H54 (cell line): ENCODE data around the gene DNAH3.
"Not testable (repeated sequence)": the region's sequence is repeated elsewhere in the genome, so short reads cannot be mapped to it uniquely, and the experiment has no call there.

ENCODE experiments used
- DNase-seq: peaks from one replicate; pipeline ENCODE4 v3.0.0; 2011; ENCODE audit warnings: low spot score, mixed read lengths; ENCODE audit not compliant: insufficient read length
- FAIRE-seq: peaks from 3 replicates; lab custom pipeline; 2011; peaks lifted over from hg19 to GRCh38; lab: Jason Lieb, UNC
- POLR2A ChIP-seq: IDR thresholded peaks from 2 replicates; pipeline ENCODE4 v1.6.1; 2011; ENCODE audit warnings: low read depth, mild to moderate bottlenecking, low read length

Gene DNAH3

DNA sequence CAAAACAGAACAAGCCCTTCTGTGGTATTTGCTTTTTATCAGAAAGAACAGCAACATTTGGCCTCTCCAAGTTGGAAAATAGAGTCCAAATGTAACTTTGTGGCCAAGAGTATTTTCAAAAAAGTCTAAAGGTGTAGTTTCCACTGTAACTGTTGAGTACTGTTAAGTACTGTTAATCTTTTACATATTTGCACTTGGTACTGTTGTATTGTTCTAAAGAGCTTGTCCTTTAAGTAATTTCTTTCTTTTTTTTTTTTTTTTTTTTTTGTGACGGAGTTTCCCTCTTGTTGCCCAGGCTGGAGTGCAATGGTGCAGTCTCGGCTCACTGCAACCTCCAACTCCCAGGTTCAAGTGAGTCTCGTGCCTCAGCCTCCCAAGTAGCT, 29.3 kb upstream of the DNAH3 start:
- no peak for TF ChIP-seq POLR2A
- FAIRE-seq (no peak), DNase-seq (no peak)

DNA sequence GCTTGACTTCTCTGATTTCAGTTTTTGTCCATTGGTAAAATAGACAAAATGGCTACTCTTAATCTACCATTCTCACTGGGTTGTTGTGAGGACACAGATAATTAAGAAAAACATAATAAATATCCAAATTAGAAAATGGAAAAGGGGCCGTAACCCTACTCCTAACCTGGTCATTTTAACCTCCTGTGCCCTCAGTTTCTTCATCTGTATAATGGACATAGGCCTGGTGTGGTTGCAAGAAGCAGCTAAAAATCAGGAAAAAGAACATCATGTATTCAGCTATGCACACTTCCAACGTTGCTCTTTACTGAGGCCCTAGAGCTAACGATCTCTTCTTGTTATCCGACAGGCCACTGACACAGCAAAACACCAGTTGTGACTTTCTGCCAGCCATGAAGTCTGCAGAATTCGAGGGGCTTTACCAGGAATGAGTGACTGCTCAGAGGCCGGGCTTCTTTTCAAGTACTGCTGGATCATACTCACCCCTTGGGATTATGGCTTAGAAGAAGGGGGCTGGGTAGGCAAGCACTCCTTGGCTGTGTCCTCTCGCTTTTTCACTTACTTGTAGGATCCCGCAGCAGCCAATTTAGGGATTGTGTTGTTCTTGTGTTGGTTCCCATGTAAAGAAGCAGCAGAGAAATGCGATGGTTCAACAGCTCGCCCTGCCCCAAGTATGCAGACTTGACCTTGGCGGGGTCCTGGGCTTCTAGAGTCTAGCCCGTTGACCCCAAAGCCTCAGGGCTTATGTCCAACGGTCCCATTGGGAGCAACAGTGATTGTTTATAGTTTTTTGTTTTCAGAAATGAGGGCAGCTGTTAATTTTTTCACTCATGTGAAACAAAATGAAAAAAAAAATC, 28.7 kb upstream of the DNAH3 start:
- TF ChIP-seq POLR2A = no peak
- DNase-seq (no peak), FAIRE-seq (no peak)

DNA sequence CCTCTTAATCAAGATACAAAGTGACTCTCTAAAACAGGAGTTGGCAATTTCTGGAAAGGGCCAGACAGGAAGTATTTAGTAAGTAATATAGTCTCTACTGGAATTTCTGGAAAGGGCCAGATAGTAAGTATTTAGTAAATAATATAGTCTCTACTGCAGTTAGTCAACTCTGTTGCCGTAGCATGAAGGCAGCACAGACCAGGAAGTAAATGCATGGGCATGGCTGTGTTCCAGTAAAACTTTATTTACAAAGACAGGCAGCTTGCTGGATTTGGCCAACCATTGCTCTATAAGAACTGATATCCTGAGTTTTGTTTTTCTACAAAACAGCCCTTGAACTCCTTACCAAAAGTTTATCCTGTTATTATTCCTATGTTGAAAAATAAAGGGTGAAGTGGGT, 24.8 kb upstream of the DNAH3 start:
- FAIRE-seq (no peak), DNase-seq (no peak)
- no peak for TF ChIP-seq POLR2A

DNA sequence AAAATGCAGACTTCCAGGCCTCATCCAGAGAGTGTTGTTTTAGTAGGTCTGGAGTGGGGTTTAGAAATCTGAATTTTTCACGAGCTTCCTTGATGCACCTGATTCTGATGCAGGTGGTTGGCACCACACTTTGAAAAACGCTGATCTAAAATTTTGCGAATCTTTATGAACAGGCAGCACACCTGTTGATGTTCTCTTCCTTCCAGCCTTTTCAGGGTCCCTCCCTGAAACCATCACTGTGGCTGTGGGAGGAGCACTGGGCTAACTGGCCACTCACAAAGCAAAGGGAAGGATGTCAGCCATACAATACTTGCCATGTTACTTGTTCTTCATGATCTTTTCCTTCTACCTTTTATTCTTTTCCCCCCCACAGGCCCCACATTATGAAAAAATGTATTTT, 22.0 kb upstream of the DNAH3 start:
- no peak for TF ChIP-seq POLR2A
- DNase-seq = no peak

DNA sequence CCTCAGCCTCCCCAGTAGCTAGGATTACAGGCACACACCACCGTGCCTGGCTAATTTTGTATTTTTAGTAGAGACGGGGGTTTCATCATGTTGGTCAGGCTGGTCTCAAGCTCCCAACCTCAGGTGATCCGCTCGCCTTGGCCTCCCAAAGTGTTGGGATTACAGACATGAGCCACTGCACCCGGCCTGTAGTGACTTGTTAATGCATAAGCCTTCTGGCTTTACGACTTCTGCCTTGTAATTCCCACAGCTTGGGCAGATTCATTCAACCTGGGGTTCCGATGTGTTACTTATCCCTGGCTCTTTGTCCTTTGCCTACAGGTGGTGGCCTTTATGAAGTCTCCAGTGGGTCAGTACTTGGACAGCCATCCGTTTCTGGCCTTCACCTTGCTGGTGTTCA, 19.5 kb upstream of the DNAH3 start:
- DNase-seq, FAIRE-seq: not testable (repeated sequence)

More for the DNA sequence above, 22.0 kb upstream of the DNAH3 start:
- FAIRE-seq = no peak

DNA sequence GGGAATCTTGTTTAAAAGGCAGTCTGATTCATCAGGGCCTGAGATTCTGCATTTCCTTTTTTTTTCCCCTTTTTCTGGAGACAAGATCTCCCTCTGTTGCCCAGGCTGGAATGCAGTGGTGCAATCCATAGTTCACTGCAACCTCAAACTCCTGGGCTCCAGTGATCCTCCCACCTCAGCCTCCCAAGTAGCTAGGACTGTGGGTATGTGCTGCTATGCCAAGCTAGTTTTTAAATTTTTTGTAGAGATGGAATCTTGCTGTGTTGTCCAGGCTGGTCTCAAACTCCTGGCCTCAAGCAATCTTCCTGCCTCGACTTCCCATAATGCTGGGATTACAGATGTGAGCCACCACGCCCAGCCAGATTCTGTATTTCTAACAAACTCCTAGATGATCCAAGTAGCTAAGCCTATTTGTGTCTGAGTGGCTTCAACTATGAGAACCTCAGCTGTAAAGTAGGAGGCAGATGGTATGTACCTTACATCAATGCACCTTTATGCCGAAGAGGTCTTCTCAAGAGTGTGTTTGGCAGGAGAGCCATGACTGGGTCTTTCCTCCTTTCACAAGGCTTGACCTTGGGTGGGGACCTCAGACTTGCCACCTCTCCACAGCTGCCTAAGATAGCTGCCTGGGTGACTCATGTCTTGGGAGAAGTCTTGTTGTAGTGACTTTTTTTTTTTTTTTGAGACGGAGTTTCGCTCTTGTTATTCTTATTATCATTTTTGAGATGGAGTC, 18.8 kb upstream of the DNAH3 start:
- FAIRE-seq (no peak), DNase-seq (no peak)
- no peak for TF ChIP-seq POLR2A

DNA sequence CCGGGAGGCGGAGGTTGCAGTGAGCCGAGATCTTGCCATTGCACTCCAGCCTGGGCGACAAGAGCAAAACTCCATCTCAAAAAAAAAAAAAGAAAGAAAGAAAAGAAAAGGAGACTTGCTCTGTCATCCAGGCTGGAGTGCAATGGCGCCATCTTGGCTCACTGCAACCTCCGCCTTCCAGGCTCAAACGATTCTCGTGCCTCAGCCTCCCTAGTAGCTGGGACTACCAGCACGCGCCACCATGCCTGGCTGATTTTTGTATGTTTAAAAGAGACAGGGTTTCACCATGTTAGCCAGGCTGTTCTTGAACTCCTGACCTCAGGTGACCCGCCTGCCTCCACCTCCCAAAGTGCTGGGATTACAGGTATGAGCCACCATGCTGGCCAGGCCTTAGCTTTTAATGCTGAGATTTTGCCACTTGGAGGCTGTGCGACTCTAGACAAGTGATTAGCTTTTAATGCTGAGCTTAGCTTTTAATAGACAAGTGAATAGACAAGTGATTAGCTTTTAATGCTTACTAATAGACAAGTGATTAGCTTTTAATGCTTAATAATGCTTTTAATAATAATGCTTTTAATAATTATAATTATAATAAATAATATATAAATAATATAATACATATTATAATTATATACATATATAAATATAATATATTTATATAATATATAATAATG, 17.4 kb upstream of the DNAH3 start:
- FAIRE-seq (no peak), DNase-seq (no peak)
- no peak for TF ChIP-seq POLR2A

DNA sequence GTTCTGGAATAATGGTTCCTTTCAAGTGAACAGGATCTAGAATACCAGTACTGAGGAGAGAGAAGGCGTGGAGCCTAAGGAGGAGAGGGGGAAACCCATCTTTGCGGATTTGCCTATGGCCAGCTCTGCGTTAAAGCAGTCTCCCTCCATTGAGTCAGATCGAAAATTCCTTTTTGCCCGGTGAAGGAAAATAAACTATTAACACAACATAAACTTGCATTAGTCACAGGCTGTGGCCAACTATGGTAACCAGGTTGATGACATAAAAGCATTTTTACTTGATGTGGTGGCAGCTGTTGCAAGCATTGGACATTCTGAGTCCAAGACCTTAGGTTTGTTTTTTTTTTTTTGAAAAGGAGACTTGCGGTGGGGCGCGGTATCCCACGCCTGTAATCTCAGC, 16.7 kb upstream of the DNAH3 start:
- TF ChIP-seq POLR2A = no peak
- DNase-seq (peak; percentile 52), FAIRE-seq (peak; percentile 91)

DNA sequence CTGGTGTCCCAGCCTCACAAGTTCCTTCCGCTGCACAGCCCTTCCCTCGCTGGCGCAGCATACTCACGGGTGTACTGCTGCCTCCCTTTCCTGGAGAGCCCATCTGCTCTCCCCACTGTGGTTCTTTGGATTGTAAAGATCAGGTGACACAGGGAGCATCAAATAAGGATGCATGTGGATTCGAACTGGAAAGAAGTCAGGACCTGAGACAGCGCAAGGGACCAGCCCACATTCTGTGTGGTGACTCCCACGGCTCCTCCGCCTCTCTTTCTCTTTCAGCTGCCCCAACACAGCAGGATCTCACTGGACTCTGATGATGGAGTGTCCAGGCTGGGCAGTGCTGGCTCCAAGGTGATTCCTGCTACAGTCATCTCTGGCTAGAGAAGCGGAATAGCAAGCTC, 15.9 kb upstream of the DNAH3 start:
- peak; percentile 27 for FAIRE-seq
- peak; percentile 66 for DNase-seq

DNA sequence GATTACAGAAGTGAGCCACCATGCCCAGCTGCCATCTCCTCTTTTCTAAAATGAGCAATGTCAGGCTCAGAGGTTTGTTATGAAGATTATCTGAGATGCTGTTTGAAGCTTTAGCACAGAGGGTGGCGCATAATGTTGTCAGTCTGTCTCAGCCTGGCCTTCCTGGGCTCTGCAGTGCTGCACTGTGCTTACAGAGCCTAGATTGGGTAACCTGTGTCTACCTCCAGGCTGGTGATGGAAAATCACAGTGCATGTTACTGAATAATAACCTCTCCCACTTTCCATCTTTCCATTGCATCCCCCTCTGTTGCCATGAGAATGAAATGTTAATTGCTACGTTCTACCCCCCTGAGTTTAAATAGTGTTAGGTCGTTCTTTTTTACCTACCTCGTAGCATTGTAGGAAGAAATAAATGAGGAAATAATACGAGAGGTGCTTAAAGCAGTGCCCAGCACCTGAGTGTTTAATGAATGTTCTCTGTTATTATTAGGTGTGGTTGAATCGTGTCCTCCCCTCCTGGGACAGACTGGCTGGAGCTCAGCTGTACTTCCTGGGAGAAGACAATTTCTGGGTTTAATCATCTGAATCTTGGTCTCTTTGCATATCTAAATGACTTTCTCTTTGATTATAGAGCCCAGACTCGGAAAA, 14.0 kb upstream of the DNAH3 start:
- DNase-seq = no peak
- TF ChIP-seq POLR2A = no peak
- no peak for FAIRE-seq

More for the DNA sequence above, 15.9 kb upstream of the DNAH3 start:
- TF ChIP-seq POLR2A = no peak

DNA sequence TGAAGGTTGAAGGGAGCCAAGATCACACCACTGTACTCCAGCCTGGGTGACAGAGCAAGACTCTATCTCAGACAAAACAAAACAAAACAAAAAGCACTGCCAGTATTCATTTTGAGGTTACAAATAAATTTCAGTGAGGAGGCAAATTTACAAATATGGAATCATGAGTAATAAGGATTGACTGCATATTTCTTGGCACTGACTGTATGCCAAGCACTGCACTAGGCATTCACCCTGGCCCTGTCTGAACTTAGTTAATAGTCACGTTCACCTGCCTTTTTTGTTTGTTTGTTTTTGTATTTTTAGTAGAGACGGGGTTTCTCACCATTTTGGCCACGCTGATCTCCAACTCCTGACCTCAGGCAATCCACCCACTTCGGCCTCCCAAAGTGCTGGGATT, 12.9 kb upstream of the DNAH3 start:
- no peak for FAIRE-seq
- no peak for DNase-seq
- TF ChIP-seq POLR2A = no peak

DNA sequence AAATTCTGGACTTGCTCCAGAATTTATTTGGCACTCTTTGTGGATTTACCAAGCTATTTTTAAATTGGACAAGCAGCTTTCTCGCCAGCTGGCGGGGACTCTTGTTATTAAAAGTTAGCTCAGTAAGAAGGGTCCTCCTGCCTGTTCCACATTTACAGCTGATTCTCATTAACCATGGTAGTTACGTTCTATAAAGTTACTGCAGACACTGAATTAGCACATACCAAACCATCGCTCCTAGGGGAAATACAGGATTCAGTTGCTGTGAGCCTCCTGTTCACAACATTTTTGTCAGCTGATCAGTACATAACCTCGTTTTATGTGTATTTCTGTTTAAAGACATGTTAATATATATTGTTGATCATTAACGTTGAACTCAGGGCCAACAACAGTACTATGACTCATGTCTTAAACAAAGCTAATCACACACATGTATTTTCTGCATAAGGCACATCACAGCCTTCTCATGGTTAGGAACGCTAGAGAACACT, 12.1 kb upstream of the DNAH3 start:
- no peak for TF ChIP-seq POLR2A
- FAIRE-seq (no peak), DNase-seq (no peak)

DNA sequence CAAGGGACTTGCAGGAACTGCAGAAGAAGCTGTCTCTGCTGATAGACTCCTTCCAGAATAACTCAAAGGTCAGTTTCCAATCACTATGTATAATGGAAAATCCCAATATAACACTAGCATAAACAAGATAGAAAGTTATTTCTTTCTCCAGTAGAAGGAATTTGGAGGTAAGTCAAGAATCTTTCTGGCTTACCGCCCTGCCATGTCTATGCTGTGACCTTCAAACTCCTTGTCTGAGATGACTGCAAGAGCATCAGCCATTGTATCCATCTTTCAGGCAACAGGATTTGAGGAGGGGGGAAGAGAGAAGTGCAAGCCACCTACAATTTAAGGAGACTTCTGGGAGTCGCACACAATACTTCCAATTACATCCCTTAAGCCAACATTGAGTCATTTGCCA, 10.6 kb upstream of the DNAH3 start:
- FAIRE-seq (no peak), DNase-seq (no peak)
- TF ChIP-seq POLR2A = no peak
